ENCODE measurements around the gene KCNMA1. TPM values are rescaled to one million over a fixed set of nuclear protein-coding genes. Genes with fewer than 3 reads are reported as not detected.

KCNMA1 gene
- total and polyA plus RNA-seq, 10 of the 15 experiments (the other 5 are each of a cell fraction or from before 2014, with no cell fraction given): 8.5 to 77.0 (median 21.3) TPM

DNA sequence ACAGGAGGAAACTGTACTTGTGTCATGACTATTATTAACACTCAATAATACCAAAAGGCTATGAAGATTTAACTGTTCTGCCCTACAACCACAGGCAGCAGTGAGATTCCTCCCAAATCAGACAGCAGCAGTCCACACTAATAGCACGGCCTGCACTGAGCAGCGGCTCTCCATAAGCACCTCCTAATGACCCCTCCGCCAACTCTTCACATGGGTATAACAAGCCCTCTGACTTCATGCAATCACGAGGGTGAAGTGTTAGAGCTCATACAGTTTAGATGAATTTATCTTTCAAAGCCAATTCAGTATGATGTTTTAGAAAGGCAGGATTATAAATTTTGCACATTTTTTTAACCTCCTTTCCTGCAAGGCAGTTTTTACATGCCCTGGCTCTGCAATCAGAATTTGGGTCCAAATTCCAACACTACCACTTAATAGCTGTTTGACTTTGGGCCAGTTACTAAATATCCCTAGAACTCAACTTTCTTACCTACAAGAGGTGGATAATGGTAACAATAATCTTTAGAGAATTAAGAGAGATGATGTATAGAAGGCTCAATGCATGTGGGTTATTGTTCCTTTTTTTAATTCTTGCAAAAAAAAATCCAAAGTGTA lies 617.1 kb downstream of the KCNMA1 start (continued):
- TF ChIP-seq E2F8 (IDR thresholded peaks at IDR 0.05; ENCODE audit: low read depth, partially characterized antibody): no peak

GRCh38 chr10:77016855-77017254 lies 620.8 kb downstream of the KCNMA1 start:
- TF ChIP-seq CUX1 (IDR thresholded peaks at IDR 0.05; ENCODE audit: insufficient replicate concordance, low read depth, low read length): no peak
- no peak for ATAC-seq
- no peak for FAIRE-seq

More at GRCh38 chr10:77016855-77017254, 620.8 kb downstream of the KCNMA1 start:
- ChIA-PET SMC1A (ENCODE audit: uncharacterized antibody, unreplicated experiment) (interaction anchor here (1.6 to 1.8 kb wide), 2 partner anchors 12 to 14 kb away, joined by 3 to 5 read pairs; no protein-coding TSS in a partner anchor), RAD21 (ENCODE audit: unreplicated experiment) (no interaction called here), CTCF (interaction anchor here (0.8 to 1.5 kb wide), 4 partner anchors 8 to 33 kb away, joined by 3 to 5 read pairs (median 5); no protein-coding TSS in a partner anchor), POLR2A (no interaction called here)
- in situ Hi-C loops (cut with MboI) (no loop called here), intact Hi-C loops (cut with micrococcal nuclease; ENCODE audit: unreplicated experiment) (no loop called here)
- Histone ChIP-seq H3K36me3 (ENCODE audit: control insufficient read depth in 2 of 2, insufficient read depth in 2 of 2, low read length in 1 of 2) (no peaks in the 10 kb centered on the region), H4K20me1 (ENCODE audit: control insufficient read depth, insufficient read depth) (no peaks in the 10 kb centered on the region), H2AFZ (ENCODE audit: control insufficient read depth, low read depth, low read length) (no peak overlapping the region), H3K4me1 (ENCODE audit: control insufficient read depth, insufficient read depth, low read length) (no peaks in the 10 kb centered on the region), H3K27ac (ENCODE audit: control insufficient read depth, insufficient read depth) (no peak overlapping the region), H3K27me3 (replicated peaks in 1 of 2; ENCODE audit: control insufficient read depth in 2 of 2, insufficient read depth in 2 of 2, low read length in 1 of 2) (no peaks in the 10 kb centered on the region), H3K79me2 (ENCODE audit: control insufficient read depth, insufficient read depth, low read length) (no peaks in the 10 kb centered on the region), H3K9ac (ENCODE audit: control insufficient read depth, insufficient read depth, low read length) (no peak overlapping the region), H3K4me2 (ENCODE audit: control insufficient read depth, insufficient read depth) (no peak overlapping the region), H3K4me3 (no peak overlapping the region), H3K9me3 (replicated peaks; ENCODE audit: control insufficient read depth, insufficient read depth, low read length) (no peaks in the 10 kb centered on the region)
- no TSS peak for BruUV-seq (replicated peaks)
- WGBS (ENCODE audit: insufficient coverage, insufficient replicate concordance, low lambda C conversion rate, missing lambda C conversion rate): 3% methylated on average over 4 of the region's 4 CpGs
- DNase-seq (ENCODE audit: low read depth, low spot score): no peak
